AG08396 (cell line): Measurements from ENCODE around the gene OR1S1.
"Not testable (repeated sequence)": the region's sequence is repeated elsewhere in the genome, so short reads cannot be mapped to it uniquely, and the experiment has no call there.

Experiments
- DNase-seq: peaks from one replicate; pipeline ENCODE4 v3.0.0; 2012; ENCODE audit warnings: low spot score, mixed read lengths

OR1S1 gene

GRCh38 chr11:58212420-58212819 lies at the start of gene OR1S1:
TSS of gene OR1S1 (plus strand) at chr11:58212720.
- DNase-seq = not testable (repeated sequence)

GRCh38 chr11:58164389-58164788 lies 48.1 kb upstream of the OR1S1 start:
- DNase-seq = no peak

GRCh38 chr11:58164990-58165389 lies 47.5 kb upstream of the OR1S1 start:
- DNase-seq = no peak

GRCh38 chr11:58165504-58166106 lies 46.9 kb upstream of the OR1S1 start:
- no peak for DNase-seq

GRCh38 chr11:58177409-58178054 lies 35.0 kb upstream of the OR1S1 start:
- no peak for DNase-seq

- no peak for DNase-seq
Measured at GRCh38 chr11:58178444-58178843, 34.1 kb upstream of the OR1S1 start.

- no peak for DNase-seq
Measured at GRCh38 chr11:58179648-58180047, 32.9 kb upstream of the OR1S1 start.

GRCh38 chr11:58186938-58187337 lies 25.6 kb upstream of the OR1S1 start:
- DNase-seq = no peak

GRCh38 chr11:58188770-58189169 lies 23.8 kb upstream of the OR1S1 start, which contains the start of gene OR9Q2:
TSS of gene OR9Q2 (plus strand) at chr11:58189070. CDS start at chr11:58190491, 1,421 bp downstream.
- DNase-seq = no peak

- DNase-seq = no peak
Measured at GRCh38 chr11:58192229-58192628, 20.3 kb upstream of the OR1S1 start.

GRCh38 chr11:58193391-58193790 lies 19.1 kb upstream of the OR1S1 start:
- DNase-seq = no peak

- DNase-seq = no peak
Measured at GRCh38 chr11:58195939-58196338, 16.6 kb upstream of the OR1S1 start.

GRCh38 chr11:58199271-58199670 lies 13.2 kb upstream of the OR1S1 start:
- DNase-seq = no peak

- DNase-seq = no peak
Measured at GRCh38 chr11:58204042-58204441, 8.5 kb upstream of the OR1S1 start, which contains the start of gene OR1S2. TSS of gene OR1S2 (minus strand) at chr11:58204142. CDS start at chr11:58204142, 0 bp downstream.

- DNase-seq = no peak
Measured at GRCh38 chr11:58216476-58216875, 4.0 kb downstream of the OR1S1 start.

GRCh38 chr11:58222721-58223120 lies 10.2 kb downstream of the OR1S1 start:
- DNase-seq = no peak

GRCh38 chr11:58227956-58228615 lies 15.6 kb downstream of the OR1S1 start:
- DNase-seq = no peak

GRCh38 chr11:58243954-58244353 lies 31.4 kb downstream of the OR1S1 start:
- no peak for DNase-seq

- DNase-seq = no peak
Measured at GRCh38 chr11:58254936-58255335, 42.4 kb downstream of the OR1S1 start.

- DNase-seq = no peak
Measured at GRCh38 chr11:58259983-58260382, 47.5 kb downstream of the OR1S1 start.
